ENCODE results near the gene ESRRB. TPM values are rescaled to one million over a fixed set of nuclear protein-coding genes. Genes with fewer than 3 reads are reported as not detected.

Gene ESRRB
- total RNA-seq, 1 donor from 2014 or later: not detected

DNA sequence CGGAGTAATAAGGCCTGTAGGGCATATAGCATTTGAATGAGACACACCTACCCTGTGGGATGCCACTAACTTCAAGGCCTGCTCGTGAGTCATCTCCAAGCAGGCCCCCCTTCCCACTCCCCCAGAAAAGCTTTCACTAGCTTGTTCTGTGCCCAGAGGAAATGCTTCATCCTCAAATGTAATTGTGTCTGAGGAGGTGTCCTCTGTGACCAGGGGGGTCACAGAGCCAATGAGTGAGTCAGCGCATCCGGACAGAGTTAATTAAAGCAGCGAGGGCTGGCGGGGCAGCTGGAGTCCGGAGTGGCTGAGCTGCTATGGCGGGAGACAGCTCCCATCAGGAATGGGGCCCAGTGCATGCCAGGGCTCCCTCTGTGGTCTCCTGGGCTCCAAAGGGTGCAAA lies 27.0 kb upstream of the ESRRB start:
- TF ChIP-seq, protein P1, sequence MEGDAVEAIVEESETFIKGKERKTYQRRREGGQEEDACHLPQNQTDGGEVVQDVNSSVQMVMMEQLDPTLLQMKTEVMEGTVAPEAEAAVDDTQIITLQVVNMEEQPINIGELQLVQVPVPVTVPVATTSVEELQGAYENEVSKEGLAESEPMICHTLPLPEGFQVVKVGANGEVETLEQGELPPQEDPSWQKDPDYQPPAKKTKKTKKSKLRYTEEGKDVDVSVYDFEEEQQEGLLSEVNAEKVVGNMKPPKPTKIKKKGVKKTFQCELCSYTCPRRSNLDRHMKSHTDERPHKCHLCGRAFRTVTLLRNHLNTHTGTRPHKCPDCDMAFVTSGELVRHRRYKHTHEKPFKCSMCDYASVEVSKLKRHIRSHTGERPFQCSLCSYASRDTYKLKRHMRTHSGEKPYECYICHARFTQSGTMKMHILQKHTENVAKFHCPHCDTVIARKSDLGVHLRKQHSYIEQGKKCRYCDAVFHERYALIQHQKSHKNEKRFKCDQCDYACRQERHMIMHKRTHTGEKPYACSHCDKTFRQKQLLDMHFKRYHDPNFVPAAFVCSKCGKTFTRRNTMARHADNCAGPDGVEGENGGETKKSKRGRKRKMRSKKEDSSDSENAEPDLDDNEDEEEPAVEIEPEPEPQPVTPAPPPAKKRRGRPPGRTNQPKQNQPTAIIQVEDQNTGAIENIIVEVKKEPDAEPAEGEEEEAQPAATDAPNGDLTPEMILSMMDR (IDR thresholded peaks at IDR 0.05): no peak
- peak in 1 of 2 donors; percentile 16 for ATAC-seq
- Histone ChIP-seq H3K27ac (no peak overlapping the region), H3K4me3 (no peak overlapping the region), H3K4me1 (peaks cover 7% of the 10 kb centered on the region), H3K9me3 (no peaks in the 10 kb centered on the region), H3K36me3 (no peaks in the 10 kb centered on the region), H3K27me3 (ENCODE audit: low read depth) (peaks cover 14% of the 10 kb centered on the region)
- intact Hi-C loops (cut with DNase I): no loop called here
- no peak for DNase-seq

DNA sequence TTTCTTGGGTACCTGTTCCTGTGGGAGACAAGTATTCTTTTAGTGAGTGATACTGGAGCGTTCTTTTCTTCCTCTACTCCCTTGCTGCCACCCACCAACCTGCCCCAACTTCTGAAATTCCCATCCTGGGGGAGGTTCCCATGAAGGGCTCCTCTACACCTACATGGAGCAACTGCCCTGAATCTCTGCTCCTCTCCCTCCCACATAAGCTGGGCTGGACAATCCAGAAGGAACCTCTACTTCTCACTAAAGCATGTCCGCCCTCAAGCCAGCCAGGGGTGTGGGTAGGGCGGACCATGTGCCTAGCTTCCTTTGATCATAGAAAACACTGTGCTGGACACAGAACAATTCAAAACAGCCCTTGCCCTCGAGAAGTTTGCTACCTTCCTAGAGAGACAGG lies 25.9 kb upstream of the ESRRB start:
- ATAC-seq: no peak
- Histone ChIP-seq H3K9me3 (no peaks in the 10 kb centered on the region), H3K27ac (no peak overlapping the region), H3K4me3 (no peak overlapping the region), H3K36me3 (no peaks in the 10 kb centered on the region), H3K27me3 (ENCODE audit: low read depth) (peaks cover 14% of the 10 kb centered on the region), H3K4me1 (peaks cover 7% of the 10 kb centered on the region)
- intact Hi-C loops (cut with DNase I): no loop called here
- DNase-seq: no peak
- TF ChIP-seq, protein P1 (IDR thresholded peaks at IDR 0.05): no peak

DNA sequence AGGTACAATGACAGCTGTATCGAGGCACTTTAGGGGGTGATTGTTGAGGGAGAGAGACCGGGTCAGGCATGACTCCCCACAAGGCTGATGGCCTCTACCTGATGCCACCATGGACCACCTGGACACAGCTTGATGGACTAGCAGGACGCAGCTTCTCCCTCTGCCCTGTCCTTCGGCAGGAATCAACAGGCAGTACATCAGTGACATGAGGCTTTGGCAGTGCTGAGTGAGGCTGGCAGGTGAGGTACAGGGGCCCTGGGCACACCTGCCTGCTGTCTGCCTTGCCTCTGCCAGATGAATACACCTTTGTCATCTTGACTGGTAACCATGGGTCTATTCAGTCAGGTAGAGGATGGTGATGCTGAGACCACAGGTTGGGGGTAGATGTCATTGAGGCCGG lies 25.3 kb upstream of the ESRRB start:
- DNase-seq (no peak), ATAC-seq (no peak)
- Histone ChIP-seq H3K27me3 (ENCODE audit: low read depth) (peaks cover 14% of the 10 kb centered on the region), H3K9me3 (no peaks in the 10 kb centered on the region), H3K27ac (no peak overlapping the region), H3K36me3 (no peaks in the 10 kb centered on the region), H3K4me3 (no peak overlapping the region), H3K4me1 (peaks cover 7% of the 10 kb centered on the region)
- intact Hi-C loops (cut with DNase I): no loop called here
- TF ChIP-seq, protein P1 (IDR thresholded peaks at IDR 0.05): no peak

DNA sequence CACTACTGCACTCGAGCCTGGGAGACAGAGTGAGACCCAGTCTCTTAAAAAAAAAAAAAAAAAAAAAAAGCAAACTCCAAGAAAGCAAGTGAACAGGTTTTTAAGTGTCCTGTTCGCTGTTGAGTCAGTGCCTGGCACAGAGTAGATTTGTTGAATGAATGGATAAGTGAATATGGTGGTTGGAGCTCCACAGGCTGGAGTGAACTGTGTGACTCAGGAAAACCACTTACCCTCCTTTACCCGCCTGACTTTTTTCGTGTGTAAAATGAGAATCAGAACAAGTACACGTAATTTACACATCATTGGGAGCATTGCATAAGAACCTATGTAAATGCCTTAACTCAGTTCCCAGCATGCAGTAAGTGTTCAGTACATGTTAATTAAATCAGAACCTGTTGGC lies 24.0 kb upstream of the ESRRB start:
- Histone ChIP-seq H3K27me3 (ENCODE audit: low read depth) (peaks cover 14% of the 10 kb centered on the region), H3K36me3 (no peaks in the 10 kb centered on the region), H3K27ac (no peak overlapping the region), H3K9me3 (no peaks in the 10 kb centered on the region), H3K4me1 (peaks cover 7% of the 10 kb centered on the region), H3K4me3 (no peak overlapping the region)
- DNase-seq (no peak), ATAC-seq (no peak)
- TF ChIP-seq, protein P1 (IDR thresholded peaks at IDR 0.05): no peak
- intact Hi-C loops (cut with DNase I): no loop called here

DNA sequence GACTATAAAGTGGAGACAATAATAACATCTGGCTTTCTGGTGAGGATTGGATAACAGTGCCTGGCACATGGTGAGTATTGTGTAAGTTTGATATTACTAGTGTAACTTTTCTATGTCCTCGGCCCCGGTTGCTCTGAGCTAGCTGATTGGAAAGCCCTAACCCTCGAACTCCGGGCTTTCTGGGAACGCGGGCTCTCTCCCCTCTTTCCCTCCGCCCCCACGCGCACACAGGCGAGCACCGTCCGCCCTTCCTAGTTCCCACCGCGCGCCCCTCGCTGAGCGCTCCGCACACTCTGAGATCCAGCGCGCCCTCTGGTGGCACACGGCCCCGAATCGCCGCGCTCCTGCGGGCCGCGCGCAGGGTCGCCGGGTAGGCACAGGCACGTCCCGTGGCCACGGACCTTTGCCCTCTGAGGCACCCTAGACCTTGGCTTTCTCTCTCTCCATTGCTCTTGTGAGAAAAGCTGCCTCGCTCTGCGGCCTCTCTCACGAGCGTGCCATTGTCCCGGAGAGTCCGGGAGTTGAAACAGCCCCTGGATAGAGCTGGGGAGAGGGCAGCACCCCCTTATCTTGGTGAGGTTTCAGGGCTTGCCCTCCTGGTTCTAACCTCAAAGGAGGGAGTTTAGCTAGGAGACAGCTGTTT lies 23.2 kb upstream of the ESRRB start:
- intact Hi-C loops (cut with DNase I): no loop called here
- Histone ChIP-seq H3K27me3 (ENCODE audit: low read depth) (peaks cover 14% of the 10 kb centered on the region), H3K9me3 (no peaks in the 10 kb centered on the region), H3K27ac (no peak overlapping the region), H3K4me1 (peaks cover 7% of the 10 kb centered on the region), H3K4me3 (peak overlapping the region; percentile 37), H3K36me3 (no peaks in the 10 kb centered on the region)
- TF ChIP-seq, protein P1 (IDR thresholded peaks at IDR 0.05): peak; percentile 85
- ATAC-seq: peak; percentile 82
- peak; percentile 63 for DNase-seq
